Uterus (tissue), 4 donors: ENCODE measurements around the gene TMEM202. TPM values are rescaled to one million over a fixed set of nuclear protein-coding genes. Genes with fewer than 3 reads are reported as not detected.
"Not testable (repeated sequence)": the region's sequence is repeated elsewhere in the genome, so short reads cannot be mapped to it uniquely, and the experiment has no call there.

Experiments
- DNase-seq, 2 donors: peaks; one replicate each; pipeline ENCODE4 v3.0.0-alpha.2; 2019 to 2020
- H3K27ac ChIP-seq, 2 donors: fragments of 200-600 bp; sonication (generic); 1 replicate in 1 of 2; 2 replicates in 1 of 2; pipeline ENCODE4 v1.5.1; 2016 to 2018
- H3K27me3 ChIP-seq, 2 donors: fragments of 200-600 bp; sonication (generic); one replicate each; pipeline ENCODE4 v1.5.1; 2018 to 2019; ENCODE audit warnings: control low read depth in 1 of 2
- H3K36me3 ChIP-seq, 2 donors: fragments of 200-600 bp; sonication (generic); one replicate each; pipeline ENCODE4 v1.5.1; 2019; ENCODE audit warnings: control low read depth in 1 of 2
- H3K4me1 ChIP-seq, 2 donors: fragments of 200-600 bp; sonication (generic); one replicate each; pipeline ENCODE4 v1.5.1; 2018 to 2019; ENCODE audit warnings: control low read depth in 1 of 2
- H3K4me3 ChIP-seq, 2 donors: fragments of 200-600 bp; sonication (generic); 1 replicate in 1 of 2; 2 replicates in 1 of 2; pipeline ENCODE4 v1.5.1; 2018 to 2019; ENCODE audit warnings: mild to moderate bottlenecking in 1 of 2
- H3K9me3 ChIP-seq, 2 donors: fragments of 200-600 bp; sonication (generic); one replicate each; pipeline ENCODE4 v1.5.1; 2019; ENCODE audit warnings: control low read depth in 1 of 2
- POLR2A ChIP-seq, 2 donors: fragments of 450-650 bp; IDR thresholded peaks; one replicate each; pipeline ENCODE4 v1.6.1; 2016; ENCODE audit warnings: antibody characterized with exemption in 2 of 2, mild to moderate bottlenecking in 1 of 2, moderate library complexity in 1 of 2
- intact Hi-C: fragments of 100-400 bp; cut with DNase I; formaldehyde crosslinking; loops from one replicate; pipeline ENCODE4 v1.15.1; 2023; ENCODE audit warnings: low total_unique reads
- total RNA-seq, 4 donors: library from RNA; depleted of rRNA in 3 of 4; stranded (reverse); fragments of >200 nt in 3 of 4; gene quantifications; one replicate each; pipeline versions ENCODE4 v1.1.0 to v1.2.4, GENCODE V29; 2014 to 2023
- TF ChIP-seq, protein P1 (sequence below), 4 experiments: fragments of 200-600 bp in 2 of 4; fragments of 450-650 bp in 2 of 4; sonication (generic) in 2 of 4; IDR thresholded peaks; one replicate each; pipeline ENCODE4 v1.5.1; 2016 to 2019; ENCODE audit warnings: antibody characterized with exemption in 4 of 4, mild to moderate bottlenecking in 2 of 4, moderate library complexity in 1 of 4
- donor health status: DM: yes; HTN: yes; CAD: no.

TMEM202 gene
- total RNA-seq, 4 donors from 2014 or later, result not detected

DNA sequence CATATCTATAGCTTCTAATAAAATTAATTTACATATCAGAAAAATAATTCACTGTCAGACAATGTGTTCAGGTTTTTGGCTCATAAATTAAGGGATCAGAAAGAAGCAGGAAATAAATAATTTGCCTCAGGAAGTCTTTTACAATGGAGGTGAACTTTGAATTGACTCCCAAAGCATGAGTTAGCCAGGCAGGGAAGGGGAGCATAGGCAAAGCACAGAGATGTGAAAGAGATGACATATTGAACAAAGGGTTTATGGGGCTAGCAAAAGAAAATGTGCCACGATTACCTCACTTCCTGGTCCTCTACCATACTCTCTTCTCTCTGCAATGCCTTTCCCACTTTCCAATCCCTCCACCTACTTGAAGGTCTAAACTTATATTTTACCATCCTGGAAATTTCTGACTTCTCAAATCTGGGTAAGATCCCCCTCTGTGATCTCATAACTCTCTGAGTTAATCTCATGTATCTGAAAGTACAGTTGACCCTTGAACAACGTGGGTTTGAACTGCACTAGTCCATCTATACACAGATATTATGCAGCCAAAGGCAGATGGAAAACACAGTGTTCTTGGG, 18.2 kb upstream of the TMEM202 start:
- intact Hi-C loops, result no loop called here
- peaks cover 0 to 9% of the 10 kb centered on the region in 2 donors for H3K4me1 ChIP-seq
- H3K27me3 ChIP-seq, result no peaks in the 10 kb centered on the region
- no peaks in the 10 kb centered on the region for H3K9me3 ChIP-seq
- TF ChIP-seq, protein P1, sequence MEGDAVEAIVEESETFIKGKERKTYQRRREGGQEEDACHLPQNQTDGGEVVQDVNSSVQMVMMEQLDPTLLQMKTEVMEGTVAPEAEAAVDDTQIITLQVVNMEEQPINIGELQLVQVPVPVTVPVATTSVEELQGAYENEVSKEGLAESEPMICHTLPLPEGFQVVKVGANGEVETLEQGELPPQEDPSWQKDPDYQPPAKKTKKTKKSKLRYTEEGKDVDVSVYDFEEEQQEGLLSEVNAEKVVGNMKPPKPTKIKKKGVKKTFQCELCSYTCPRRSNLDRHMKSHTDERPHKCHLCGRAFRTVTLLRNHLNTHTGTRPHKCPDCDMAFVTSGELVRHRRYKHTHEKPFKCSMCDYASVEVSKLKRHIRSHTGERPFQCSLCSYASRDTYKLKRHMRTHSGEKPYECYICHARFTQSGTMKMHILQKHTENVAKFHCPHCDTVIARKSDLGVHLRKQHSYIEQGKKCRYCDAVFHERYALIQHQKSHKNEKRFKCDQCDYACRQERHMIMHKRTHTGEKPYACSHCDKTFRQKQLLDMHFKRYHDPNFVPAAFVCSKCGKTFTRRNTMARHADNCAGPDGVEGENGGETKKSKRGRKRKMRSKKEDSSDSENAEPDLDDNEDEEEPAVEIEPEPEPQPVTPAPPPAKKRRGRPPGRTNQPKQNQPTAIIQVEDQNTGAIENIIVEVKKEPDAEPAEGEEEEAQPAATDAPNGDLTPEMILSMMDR (IDR thresholded peaks at IDR 0.05), result no peak
- no peak for TF ChIP-seq POLR2A (IDR thresholded peaks at IDR 0.05)
- H3K27ac ChIP-seq, result no peak overlapping the region
- H3K4me3 ChIP-seq, result no peak overlapping the region
- no peaks in the 10 kb centered on the region for H3K36me3 ChIP-seq
- DNase-seq, result no peak

DNA sequence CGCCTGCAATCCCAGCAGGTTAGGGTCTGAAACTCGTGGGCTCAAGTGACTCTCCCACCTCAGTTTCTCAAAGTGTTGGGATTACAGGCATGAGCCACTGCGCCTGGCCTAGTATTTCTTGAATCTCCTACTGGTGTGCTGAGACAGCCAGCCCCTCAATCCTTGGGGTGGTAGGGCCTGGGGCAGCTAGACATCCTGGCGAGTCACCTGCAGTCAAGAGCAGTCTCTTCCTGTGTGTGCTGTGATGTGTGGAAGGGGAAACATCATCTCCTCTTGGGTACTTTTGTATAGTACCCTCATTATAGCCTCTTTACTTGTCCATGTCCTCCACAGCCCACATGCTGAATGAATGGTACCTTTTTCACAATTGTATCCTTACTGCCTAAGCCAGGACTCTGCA, 17.4 kb upstream of the TMEM202 start:
- H3K36me3 ChIP-seq, result no peaks in the 10 kb centered on the region
- no peak for DNase-seq
- no peaks in the 10 kb centered on the region for H3K27me3 ChIP-seq
- TF ChIP-seq, protein P1 (IDR thresholded peaks at IDR 0.05), result no peak
- TF ChIP-seq POLR2A (IDR thresholded peaks at IDR 0.05), result no peak
- intact Hi-C loops, result no loop called here
- peaks cover 0 to 9% of the 10 kb centered on the region in 2 donors for H3K4me1 ChIP-seq
- H3K27ac ChIP-seq, result no peak overlapping the region
- no peaks in the 10 kb centered on the region for H3K9me3 ChIP-seq
- H3K4me3 ChIP-seq, result no peak overlapping the region

- Histone ChIP-seq H3K9me3 (no peaks in the 10 kb centered on the region), H3K4me1 (peaks cover 0 to 2% of the 10 kb centered on the region in 2 donors), H3K27ac (no peak overlapping the region), H3K27me3 (no peaks in the 10 kb centered on the region), H3K36me3 (no peaks in the 10 kb centered on the region), H3K4me3 (no peak overlapping the region)
- intact Hi-C loops, result no loop called here
- DNase-seq, result no peak
- TF ChIP-seq, protein P1 (IDR thresholded peaks at IDR 0.05), result no peak
- TF ChIP-seq POLR2A (IDR thresholded peaks at IDR 0.05), result no peak
Observed at GRCh38 chr15:72382146-72382545, 16.0 kb upstream of the TMEM202 start.

DNA sequence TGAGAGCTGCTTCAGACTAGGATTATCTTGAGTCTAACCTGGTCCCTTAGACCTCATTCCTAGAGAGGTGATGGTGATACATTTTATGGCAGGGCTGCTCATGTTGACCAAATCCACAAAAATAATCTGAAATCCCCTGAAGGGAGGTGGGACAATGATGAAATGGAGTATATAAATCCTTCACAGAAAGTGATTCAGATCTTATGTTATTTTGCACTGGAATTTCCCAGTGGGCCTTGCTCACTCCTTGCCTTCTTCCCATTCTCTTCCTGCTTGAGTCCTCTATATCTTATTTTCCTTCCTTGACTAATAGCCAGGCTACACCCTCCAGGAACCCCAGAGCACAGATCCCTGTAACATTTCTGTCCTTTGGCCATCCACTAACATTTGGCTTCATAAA, 10.4 kb upstream of the TMEM202 start:
- intact Hi-C loops, result no loop called here
- Histone ChIP-seq H3K9me3 (no peaks in the 10 kb centered on the region), H3K4me1 (no peaks in the 10 kb centered on the region), H3K36me3 (no peaks in the 10 kb centered on the region), H3K27me3 (no peaks in the 10 kb centered on the region), H3K4me3 (no peak overlapping the region), H3K27ac (no peak overlapping the region)
- TF ChIP-seq POLR2A (IDR thresholded peaks at IDR 0.05), result no peak
- TF ChIP-seq, protein P1 (IDR thresholded peaks at IDR 0.05), result no peak
- no peak for DNase-seq

DNA sequence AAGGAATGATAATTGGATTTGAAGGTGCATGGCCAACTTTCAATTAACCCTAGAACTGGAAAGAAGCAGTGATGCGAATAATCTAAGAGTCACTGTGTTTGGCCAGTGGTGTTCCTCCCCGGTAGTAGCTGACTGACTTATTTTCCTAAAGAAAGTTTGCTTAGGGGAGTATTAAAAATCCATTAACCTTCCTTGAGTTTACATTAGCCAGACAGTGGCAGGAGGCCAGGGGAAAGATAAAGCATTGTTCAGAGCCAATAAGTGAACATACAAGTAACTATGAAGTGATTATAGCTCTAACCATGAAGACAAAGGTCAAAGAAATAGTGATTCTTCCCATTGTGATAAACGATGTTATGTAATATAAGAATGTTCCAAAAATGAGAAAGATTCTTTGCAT, 8.9 kb upstream of the TMEM202 start:
- DNase-seq, result no peak
- Histone ChIP-seq H3K4me3 (no peak overlapping the region), H3K27ac (no peak overlapping the region), H3K9me3 (no peaks in the 10 kb centered on the region), H3K4me1 (no peaks in the 10 kb centered on the region), H3K27me3 (no peaks in the 10 kb centered on the region), H3K36me3 (no peaks in the 10 kb centered on the region)
- intact Hi-C loops, result no loop called here
- TF ChIP-seq, protein P1 (IDR thresholded peaks at IDR 0.05), result no peak

DNA sequence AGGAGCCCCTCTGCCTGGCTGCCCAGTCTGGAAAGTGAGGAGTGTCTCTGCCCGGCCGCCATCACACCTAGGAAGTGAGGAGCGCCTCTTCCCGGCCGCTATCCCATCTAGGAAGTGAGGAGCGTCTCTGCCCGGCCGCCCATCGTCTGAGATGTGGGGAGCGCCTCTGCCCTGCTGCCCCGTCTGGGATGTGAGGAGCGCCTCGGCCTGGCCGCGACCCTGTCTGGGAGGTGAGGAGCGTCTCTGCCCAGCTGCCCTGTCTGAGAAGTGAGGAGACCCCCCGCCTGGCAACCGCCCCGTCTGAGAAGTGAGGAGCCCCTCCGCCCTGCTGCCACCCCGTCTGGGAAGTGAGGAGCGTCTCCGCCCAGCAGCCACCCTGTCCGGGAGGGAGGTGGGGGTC, 1.8 kb upstream of the TMEM202 start:
- H3K27me3 ChIP-seq, DNase-seq, H3K36me3 ChIP-seq, intact Hi-C loops, H3K4me1 ChIP-seq, H3K27ac ChIP-seq, H3K4me3 ChIP-seq, H3K9me3 ChIP-seq: not testable (repeated sequence)
